AML-193 (cell line): ENCODE results near the gene EXOC6B.
"Not testable (repeated sequence)": the region's sequence is repeated elsewhere in the genome, so short reads cannot be mapped to it uniquely, and the experiment has no call there.

Experiments used
- DNase-seq, 2 experiments: peaks; one replicate each; lab custom pipeline; 2025; lab: John Stamatoyannopoulos, UW

EXOC6B gene

GRCh38 chr2:72544554-72544953 is 281.3 kb downstream of the EXOC6B start:
- DNase-seq, result no peak

DNA sequence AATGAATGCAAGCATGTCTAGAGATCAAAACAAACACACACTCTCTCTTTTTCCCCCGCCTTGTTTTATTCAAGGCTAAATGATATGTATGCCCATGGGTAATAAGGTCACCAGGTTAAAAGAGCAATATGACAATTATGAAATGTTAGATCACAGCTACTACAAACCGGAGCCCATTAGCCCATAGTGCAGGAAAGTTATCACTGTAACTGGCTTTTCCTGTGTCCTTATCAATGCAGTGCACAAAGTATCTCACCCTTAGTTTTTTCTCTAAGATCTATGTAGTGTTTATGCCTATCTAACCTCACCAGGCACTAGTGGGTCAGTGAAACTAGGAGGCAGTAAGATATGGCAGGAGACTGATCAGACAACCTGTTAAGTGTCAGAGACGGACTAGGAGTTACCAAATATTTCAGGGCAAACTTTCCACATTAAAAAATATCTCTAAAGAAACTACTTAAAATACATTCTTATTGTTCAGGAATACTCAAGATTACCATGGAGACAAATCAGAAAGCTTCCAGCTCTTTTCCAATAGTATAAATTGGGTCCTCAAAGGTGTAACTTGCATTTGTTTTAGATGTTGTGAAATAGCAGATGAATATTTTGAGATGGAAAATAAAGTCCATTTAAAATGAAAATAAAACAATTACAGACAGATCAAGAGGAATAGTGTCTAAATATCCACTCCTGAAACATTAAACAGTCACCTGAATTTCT is 282.2 kb downstream of the EXOC6B start:
- no peak for DNase-seq

- no peak for DNase-seq
Measured at GRCh38 chr2:72539071-72539552, 286.7 kb downstream of the EXOC6B start.

- DNase-seq, result no peak
Measured at GRCh38 chr2:72538486-72538885, 287.3 kb downstream of the EXOC6B start.

GRCh38 chr2:72535586-72535985 is 290.2 kb downstream of the EXOC6B start:
- peak; percentile 32 to 53 for DNase-seq

DNA sequence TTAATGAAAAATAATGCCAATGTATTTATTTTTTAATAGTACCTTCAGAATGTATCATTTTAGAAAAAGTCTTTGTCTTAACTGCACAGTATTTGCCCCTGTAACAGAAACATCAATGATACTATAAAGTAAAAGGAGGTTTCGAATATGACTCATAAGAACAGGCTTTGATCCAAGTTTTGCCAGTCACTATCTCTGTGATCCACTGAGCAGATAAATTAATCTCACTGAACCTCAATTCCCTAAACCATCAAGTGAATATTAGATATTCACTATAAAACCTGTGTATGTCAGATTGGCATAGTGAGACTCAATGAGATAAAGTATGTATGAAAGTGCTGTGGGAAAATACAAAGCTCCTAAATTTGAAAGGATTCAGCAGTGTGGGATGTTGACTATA is 292.1 kb downstream of the EXOC6B start:
- no peak for DNase-seq

GRCh38 chr2:72527424-72527823 is 298.4 kb downstream of the EXOC6B start:
- peak in 1 of 2 experiments; percentile 7 for DNase-seq

GRCh38 chr2:72526623-72527022 is 299.2 kb downstream of the EXOC6B start:
- no peak for DNase-seq

GRCh38 chr2:72524071-72524470 is 301.8 kb downstream of the EXOC6B start:
- no peak for DNase-seq

DNA sequence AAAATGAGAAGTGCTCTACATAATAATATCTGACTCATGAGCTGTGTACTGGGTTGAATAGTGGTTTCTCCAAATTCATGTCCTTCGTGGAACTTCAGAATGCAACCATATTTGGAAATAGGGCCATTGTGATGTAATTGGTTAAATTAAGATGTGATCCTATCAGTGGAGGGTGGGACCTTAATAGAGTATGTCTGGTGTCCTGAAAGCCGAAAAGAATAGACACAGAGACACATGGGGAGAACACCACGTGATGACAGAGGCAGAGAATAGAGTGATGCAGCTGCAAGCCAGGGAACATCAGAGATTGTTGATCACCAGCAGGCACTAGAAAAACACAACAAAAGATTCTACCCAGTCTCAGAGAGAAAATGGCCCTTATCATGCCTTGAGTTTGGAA is 310.1 kb downstream of the EXOC6B start:
- DNase-seq, result no peak

DNA sequence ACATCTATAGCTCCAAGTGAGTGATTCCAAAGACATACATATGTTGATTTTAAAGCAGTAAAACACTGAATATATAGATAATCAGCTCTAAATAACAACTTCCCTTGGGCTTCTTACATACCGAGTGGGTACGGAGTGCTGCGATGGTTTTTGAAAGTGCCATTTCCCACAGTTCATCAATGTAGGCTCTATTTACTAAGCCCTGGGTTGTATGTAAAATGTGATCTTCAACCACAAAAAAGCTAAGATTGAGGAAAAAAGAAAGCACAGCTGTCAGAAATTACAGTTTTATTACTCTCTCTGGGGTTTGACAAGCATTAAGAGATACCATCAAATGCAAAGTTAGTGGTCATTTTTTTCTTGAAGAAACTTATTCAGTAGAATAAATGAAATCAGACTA is 312.8 kb downstream of the EXOC6B start:
- DNase-seq, result no peak

DNA sequence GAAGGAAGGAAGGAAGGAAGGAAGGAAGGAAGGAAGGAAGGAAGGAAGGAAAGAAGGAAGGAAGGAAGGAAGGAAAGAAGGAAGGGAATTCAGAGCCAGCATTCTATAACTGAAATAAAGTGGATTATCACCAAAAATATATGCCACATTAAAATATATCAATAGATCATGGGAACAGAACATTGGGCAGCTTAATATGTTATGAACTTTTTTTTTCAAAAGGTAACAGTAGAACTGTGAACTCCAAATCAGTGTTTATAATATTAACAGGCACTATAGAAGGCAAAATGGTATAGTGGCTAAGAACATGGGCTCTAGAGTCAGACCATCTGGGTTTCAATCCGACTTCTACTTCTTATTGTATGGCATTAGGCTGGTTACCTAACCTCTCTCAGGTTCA is 313.5 kb downstream of the EXOC6B start:
- no peak for DNase-seq

GRCh38 chr2:72511906-72512305 is 313.9 kb downstream of the EXOC6B start:
- DNase-seq, result no peak

DNA sequence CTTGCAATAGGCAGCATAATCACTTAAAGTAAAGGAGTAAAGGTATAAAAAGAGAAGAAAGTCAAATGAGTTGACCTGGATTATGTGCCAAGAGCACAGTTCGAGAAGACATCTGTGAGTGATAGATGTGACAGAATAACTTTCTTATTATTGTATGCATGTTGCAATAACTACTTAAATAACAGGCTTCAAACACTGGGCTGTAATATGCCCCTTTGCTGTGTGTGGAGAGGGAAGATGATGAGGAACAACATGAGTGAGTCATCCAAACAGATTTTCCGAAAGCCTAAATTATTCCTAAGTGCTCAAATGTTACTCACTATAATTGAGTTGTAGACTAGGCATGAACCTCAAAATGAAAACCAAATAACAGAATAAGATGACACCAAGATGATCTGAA is 328.1 kb downstream of the EXOC6B start:
- DNase-seq, result no peak

- no peak for DNase-seq
Measured at GRCh38 chr2:72496479-72496878, 329.4 kb downstream of the EXOC6B start.

DNA sequence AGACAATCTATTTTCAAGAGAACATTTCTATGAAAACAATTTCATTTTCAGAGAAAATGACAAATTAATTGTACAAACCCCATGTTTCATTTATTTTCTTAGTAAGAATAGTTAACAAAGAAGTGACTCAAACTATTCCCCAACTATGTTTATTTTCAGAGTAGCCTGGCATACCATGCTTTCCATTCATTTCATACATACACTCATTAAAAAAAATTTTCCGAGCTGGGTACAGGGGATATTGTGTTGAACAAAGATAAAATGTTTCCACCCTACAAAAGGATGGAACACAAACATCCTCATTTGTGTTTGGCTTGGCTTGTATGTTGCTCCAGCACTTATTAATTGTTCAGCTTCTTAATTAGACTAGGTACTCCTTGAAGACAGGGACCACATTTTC is 331.4 kb downstream of the EXOC6B start:
- DNase-seq, result no peak

GRCh38 chr2:72484622-72485021 is 341.2 kb downstream of the EXOC6B start:
- not testable (repeated sequence) for DNase-seq

DNA sequence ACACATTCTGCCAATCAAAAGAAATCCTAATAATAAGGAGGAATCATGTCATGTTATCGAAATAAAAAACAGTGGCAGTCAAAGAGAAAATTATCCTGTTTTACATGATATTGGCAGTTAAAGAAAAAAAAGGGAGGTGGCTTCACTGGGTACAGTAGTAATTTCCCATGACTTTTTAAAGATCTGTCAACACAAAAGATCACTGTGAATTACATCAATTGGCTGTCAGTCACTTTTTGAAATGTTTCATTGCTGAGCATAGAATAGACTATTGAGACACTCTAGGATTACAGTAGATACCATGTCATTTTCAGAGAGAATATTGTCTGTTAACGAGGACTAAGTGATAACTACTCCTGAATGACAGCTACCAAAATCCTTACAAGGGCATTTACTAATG is 342.5 kb downstream of the EXOC6B start:
- no peak for DNase-seq

GRCh38 chr2:72475246-72475645 is 350.6 kb downstream of the EXOC6B start:
- no peak for DNase-seq

DNA sequence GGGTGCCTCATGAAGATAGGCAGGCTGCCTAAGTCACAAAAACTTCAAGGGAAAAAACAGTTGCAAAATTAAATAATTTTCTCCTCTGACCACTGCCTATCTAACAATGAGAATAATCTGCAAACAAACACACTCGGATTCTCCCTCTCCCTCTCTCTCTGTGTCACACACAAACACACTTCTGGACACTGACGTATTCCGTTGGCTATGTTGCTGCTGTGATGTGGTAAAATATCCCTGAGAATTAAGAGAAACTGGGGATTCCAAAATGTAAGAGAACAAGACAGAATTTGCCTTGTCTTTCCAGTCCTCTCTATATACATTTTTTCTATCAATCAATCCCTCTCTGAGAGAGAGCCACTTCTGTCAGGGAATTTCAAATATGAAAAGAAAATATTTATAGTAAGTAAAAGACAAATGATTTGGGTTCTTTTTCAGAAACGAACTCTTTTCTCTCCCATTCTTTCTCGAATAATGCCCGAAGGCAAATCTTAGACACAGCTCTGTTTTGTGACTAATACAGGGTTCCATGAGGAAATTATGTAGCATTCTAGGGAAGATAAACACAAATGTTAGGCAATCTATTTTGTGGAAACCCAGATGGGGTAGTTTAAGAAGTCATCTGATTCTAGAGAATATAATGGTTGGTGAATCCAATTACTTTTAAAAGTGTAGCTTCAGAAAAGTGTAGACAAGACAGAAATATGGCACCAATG is 367.9 kb downstream of the EXOC6B start:
- no peak for DNase-seq

DNA sequence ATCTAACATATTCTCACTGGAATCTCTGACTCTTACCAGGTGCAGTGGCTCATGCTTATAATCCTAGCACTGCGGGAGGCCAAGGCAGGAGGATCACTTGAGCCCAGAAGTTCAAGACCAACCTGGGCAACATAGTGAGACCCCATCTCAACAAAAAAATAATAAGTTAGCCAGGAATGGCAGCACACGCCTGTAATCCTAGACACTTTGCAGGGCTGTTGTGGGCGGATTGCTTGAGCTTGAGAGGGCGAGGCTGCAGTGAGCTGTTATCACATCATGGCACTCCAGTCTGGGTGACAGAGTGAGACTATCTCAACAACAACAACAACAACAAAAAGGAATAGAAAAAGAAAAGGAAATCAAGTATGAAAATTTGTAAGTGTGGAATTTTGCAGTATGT is 371.6 kb downstream of the EXOC6B start:
- DNase-seq, result no peak

DNA sequence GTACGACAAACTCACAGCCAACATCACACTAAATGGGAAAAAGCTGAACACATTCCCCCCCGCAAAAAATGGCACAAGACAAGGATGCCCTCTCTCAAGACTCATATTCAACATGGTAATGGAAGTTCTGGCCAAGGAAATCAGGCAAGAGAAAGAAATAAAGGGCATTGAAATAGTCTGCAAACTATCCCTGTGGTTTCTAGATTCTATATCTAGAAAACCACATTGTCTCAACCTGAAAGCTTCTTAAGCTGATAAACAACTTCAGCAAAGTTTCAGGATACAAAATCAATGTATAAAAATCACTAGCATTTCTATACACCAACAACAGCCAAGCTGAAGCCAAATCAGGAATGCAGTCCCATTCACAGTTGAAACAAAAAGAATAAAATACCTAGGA is 383.6 kb downstream of the EXOC6B start:
- DNase-seq, result no peak

GRCh38 chr2:72439892-72440291 is 385.9 kb downstream of the EXOC6B start:
- no peak for DNase-seq

- DNase-seq, result no peak
Measured at GRCh38 chr2:72438364-72438763, 387.5 kb downstream of the EXOC6B start.
